ENCODE measurements around the gene ZBTB42.

ZBTB42 gene

DNA sequence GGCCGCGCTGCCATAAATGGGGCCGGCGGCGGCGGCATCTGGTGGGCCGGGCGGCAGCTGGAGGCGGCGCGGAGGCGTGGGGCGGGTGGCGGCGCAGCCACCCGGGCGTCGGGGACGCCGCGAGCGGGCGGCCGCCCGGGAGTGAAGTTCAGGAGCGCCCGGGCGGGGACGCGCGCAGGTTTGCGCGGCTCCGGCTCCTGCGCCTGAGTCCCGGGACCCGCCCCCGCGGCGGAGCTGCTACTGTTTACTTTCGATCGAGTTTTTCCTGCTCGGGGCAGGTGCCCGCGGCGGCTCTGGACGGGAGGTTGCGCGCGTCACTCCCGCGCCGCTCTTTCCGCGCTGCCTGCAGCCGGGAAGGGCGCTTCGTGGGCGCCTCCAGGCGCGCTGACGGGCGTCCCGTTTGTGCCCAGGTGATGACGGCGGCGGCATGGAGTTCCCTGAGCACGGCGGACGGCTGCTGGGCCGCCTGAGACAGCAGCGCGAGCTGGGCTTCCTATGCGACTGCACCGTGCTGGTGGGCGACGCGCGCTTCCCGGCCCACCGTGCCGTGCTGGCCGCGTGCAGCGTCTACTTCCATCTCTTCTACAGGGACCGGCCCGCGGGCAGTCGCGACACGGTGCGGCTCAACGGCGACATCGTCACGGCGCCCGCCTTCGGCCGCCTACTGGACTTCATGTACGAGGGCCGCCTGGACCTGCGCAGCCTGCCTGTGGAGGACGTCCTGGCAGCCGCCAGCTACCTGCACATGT lies at the start of gene ZBTB42:
Gene ZBTB42 (plus strand): TSS at position 331 of the 749 bp plus-strand sequence. CDS start 97 bp downstream, at position 428.
- ChIA-PET CTCF (interaction anchor here (1.6 to 1.9 kb wide), 2 partner anchors 25 to 32 kb away, joined by 6 to 7 read pairs; no protein-coding TSS in a partner anchor), POLR2A (no interaction called here)
- peak; percentile 72 for DNase-seq (ENCODE audit: extremely low spot score)
- TF ChIP-seq, protein P1, sequence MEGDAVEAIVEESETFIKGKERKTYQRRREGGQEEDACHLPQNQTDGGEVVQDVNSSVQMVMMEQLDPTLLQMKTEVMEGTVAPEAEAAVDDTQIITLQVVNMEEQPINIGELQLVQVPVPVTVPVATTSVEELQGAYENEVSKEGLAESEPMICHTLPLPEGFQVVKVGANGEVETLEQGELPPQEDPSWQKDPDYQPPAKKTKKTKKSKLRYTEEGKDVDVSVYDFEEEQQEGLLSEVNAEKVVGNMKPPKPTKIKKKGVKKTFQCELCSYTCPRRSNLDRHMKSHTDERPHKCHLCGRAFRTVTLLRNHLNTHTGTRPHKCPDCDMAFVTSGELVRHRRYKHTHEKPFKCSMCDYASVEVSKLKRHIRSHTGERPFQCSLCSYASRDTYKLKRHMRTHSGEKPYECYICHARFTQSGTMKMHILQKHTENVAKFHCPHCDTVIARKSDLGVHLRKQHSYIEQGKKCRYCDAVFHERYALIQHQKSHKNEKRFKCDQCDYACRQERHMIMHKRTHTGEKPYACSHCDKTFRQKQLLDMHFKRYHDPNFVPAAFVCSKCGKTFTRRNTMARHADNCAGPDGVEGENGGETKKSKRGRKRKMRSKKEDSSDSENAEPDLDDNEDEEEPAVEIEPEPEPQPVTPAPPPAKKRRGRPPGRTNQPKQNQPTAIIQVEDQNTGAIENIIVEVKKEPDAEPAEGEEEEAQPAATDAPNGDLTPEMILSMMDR (IDR thresholded peaks at IDR 0.05; ENCODE audit: control extremely low read depth, extremely low read depth, low read depth, missing control alignments), result no peak

DNA sequence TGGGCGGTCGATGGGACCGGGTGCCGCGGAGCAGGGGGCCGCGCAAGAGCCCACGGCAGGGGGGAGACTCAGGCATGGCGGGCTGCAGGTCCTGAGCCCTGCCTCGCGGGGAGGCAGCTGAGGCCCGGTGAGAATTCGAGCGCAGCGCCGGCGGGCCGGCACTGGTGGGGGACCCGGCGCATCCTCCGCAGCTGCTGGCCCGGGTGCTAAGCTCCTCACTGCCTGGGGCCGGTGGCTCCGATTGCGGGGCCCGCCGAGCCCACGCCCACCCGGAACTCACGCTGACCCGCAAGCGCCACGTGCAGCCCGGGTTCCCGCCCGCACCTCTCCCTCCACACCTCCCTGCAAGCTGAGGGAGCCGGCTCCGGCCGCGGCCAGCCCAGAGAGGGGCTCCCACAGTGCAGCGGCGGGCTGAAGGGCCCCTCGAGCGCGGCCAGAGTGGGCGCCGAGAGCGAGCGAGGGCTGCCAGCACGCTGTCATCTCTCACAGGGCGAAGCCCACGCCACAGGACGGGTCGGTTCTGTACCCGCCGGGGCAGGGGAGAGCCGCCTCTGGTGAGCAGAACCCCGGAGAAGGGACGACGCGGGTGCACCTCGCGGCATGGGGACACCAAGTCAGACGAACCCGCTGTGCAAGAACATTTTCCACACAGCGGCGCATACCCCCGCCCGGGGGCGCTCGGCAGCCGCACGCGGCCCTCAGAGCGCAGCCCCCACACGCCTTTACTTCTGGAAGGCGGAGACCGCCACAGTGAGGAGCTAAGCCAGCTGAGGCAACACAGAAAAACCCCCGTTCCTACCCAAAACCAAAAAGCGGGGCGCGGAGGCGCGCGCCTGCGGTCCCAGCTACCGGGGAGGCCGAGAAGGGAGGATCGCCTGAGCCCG lies 49.1 kb upstream of the ZBTB42 start:
- DNase-seq (ENCODE audit: extremely low spot score), result no peak
- ChIA-PET POLR2A (interaction anchor here (0.6 to 1.4 kb wide), 4 partner anchors 17 to 1320 kb away, joined by 3 to 10 read pairs (median 4); no protein-coding TSS in a partner anchor), CTCF (interaction anchor here (0.7 to 14.3 kb wide), 7 partner anchors 9 to 74 kb away, joined by 3 to 136 read pairs (median 7); no protein-coding TSS in a partner anchor)
- TF ChIP-seq, protein P1 (IDR thresholded peaks at IDR 0.05; ENCODE audit: control extremely low read depth, extremely low read depth, low read depth, missing control alignments), result no peak

DNA sequence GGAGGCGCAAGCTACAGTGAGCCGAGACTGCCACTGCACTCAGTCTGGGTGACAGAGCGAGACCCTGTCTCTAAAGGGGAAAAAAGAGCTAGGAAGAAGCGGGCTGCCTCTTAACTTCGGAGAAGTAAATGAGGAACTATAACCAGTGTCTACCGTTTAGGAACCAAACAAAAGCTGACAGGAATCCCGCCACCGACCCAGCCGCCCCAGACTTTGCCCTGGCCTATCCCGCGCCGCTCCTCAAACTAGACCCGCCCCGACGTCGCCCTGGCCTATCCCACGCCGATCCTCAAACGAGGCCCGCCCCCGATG lies 48.5 kb upstream of the ZBTB42 start:
- TF ChIP-seq, protein P1 (IDR thresholded peaks at IDR 0.05; ENCODE audit: control extremely low read depth, extremely low read depth, low read depth, missing control alignments), result no peak
- CTCF ChIA-PET, result interaction anchor here (0.7 to 14.3 kb wide), 6 partner anchors 10 to 305 kb away, joined by 3 to 136 read pairs (median 6); no protein-coding TSS in a partner anchor
- POLR2A ChIA-PET, result interaction anchor here (0.7 to 1.4 kb wide), 5 partner anchors 16 to 121 kb away, joined by 3 to 5 read pairs (median 3); no protein-coding TSS in a partner anchor
- DNase-seq (ENCODE audit: extremely low spot score), result no peak

DNA sequence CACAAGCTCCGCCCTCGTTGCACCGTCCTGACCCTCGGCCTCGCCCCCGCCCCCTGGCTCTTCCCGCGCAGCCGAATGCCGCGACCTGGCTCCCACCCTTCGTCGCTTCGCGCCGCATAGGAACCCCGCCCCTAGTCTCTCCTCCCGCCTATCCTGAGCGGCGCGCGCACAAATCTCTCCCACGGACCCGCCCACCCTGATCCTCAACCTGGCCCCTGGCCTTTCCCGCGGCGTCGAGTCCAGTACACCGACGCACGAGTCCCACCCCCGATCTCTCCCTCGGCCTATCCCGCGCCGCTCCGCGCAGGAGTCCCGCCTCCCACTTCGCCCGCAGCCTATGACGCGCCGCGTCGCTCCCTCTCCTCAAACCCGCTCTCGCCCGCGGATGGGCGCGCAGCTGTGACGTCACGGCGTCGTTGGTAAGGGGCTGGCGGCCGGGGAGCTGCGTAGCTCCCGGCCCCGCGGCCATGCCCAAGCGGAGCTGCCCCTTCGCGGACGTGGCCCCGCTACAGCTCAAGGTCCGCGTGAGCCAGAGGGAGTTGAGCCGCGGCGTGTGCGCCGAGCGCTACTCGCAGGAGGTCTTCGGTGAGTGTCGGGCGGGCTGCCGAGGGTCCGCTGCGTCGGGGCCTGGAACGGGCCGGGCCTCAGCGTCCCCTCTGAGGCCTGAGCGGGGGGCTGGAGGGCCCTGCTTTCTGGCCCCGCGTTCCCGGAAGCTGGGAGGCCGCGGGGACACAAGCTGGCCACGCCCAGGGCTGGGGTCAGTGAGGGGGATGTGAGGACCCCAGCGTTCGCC lies 48.0 kb upstream of the ZBTB42 start, which contains the start of gene SIVA1:
Gene SIVA1 (plus strand): TSS at position 413 of the 793 bp plus-strand sequence. CDS start 55 bp downstream, at position 468.
- TF ChIP-seq, protein P1 (IDR thresholded peaks at IDR 0.05; ENCODE audit: control extremely low read depth, extremely low read depth, low read depth, missing control alignments), result no peak

DNA sequence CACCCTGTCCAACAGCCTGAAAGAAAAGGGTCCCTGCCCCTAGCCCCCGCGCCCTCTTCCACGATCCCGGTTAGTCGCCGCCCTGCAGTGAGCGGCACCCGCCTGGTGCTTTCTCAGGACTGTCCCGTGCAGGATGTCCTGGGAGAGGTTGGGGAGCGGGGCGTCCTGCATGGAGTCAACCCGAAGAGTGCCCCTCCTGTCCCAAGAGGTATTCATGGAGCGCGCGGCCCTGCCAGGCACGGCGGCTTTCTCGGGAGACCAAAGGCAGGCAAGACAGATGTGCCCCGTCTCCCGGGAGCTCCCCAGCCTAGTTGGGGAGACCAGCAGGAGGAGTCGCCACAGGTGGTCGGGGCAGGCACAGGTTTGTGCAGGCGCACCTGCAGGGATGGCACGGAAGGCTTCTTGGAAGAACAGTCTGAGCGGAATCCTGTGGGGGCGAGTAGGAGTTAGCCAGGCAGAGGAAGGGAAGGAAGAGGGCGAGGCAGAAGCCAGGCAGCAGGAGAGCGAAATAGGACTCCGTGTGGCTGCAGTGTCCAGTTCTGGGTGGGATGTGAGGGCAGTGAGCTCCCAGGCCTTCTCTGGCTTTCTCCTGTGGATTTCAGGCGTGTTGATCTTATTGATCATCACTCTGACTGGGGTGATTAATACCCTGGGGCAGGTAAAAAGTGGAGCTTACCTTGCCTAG lies 47.2 kb upstream of the ZBTB42 start:
- ChIA-PET POLR2A (interaction anchor here (1.4 kb wide), 1 partner anchor 28 kb away, joined by 3 read pairs; no protein-coding TSS in a partner anchor), CTCF (interaction anchor here (1.4 to 14.3 kb wide), 3 partner anchors 14 to 72 kb away, joined by 4 to 136 read pairs (median 13); no protein-coding TSS in a partner anchor)
- TF ChIP-seq, protein P1 (IDR thresholded peaks at IDR 0.05; ENCODE audit: control extremely low read depth, extremely low read depth, low read depth, missing control alignments), result no peak
- no peak for DNase-seq (ENCODE audit: extremely low spot score)

More for the DNA sequence above, 48.0 kb upstream of the ZBTB42 start, which contains the start of gene SIVA1:
- peak; percentile 100 for DNase-seq (ENCODE audit: extremely low spot score)
- CTCF ChIA-PET, result interaction anchor here (0.7 to 14.3 kb wide), 6 partner anchors 10 to 305 kb away, joined by 3 to 136 read pairs (median 6); no protein-coding TSS in a partner anchor
- POLR2A ChIA-PET, result interaction anchor here (0.7 to 1.4 kb wide), 5 partner anchors 16 to 120 kb away, joined by 3 to 5 read pairs (median 3); no protein-coding TSS in a partner anchor

Measured in GM10248 (cell line).